GM18873 (cell line): ENCODE results near the gene TMEM30A.
A peak's percentile ranks its signal among the peaks of the same experiment; 100 is the strongest.

Source experiments
- ATAC-seq: cut with Tn5 transposase; IDR thresholded peaks from one replicate; pipeline ENCODE4 v1.9.1; 2021; ENCODE audit warnings: mild to moderate bottlenecking, moderate library complexity, moderate number of reproducible peaks; ENCODE audit not compliant: unreplicated experiment, low FRiP score

Gene TMEM30A

DNA sequence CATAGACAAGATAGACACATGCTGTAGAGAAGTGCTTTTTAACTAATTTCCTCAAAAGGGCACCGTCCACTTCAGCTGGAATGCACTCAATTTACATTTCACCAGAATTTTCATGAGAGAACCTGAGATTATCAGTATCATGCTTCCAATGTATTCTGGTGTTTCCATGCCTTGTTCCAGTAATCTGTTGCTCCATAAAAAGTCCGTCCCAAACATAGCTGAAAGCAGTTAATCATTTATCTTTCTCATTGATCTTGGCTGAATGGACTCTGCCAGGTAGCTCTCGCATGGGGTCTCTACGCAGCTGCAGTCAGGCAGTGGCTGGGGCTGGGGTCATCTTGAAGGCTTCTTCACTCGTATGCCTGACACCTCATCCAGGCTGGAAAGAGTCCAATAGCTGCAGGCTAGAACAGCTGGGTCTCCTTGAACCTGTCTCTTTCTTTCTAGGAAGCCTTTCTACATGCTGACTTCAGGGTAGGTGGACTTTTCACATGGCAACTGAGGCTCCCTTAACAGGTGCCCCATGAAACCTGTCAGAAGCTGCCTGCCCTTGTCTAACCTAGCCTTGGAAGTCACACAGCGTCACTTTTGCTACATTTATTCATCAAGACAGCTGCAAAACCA is 60.2 kb downstream of the TMEM30A start:
- ATAC-seq, result no peak

DNA sequence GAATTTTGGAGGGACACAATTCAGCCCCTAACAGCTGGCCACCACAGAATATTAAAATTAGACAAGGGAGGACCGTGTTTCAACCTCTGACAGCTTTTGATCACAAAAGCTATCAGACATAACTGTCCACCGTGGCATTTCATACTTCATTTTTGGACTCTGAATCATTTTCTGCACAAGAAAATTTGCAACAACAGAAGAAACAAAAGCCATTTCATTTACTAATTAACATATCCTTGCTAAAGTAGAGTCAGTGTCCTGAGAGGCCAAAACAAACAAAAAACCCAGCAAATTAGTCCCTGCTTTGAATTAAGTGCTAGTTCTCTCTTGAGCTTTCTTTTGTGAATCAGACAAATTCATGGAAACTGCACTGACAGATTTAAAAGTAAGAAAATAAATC is 61.2 kb downstream of the TMEM30A start:
- ATAC-seq, result no peak

DNA sequence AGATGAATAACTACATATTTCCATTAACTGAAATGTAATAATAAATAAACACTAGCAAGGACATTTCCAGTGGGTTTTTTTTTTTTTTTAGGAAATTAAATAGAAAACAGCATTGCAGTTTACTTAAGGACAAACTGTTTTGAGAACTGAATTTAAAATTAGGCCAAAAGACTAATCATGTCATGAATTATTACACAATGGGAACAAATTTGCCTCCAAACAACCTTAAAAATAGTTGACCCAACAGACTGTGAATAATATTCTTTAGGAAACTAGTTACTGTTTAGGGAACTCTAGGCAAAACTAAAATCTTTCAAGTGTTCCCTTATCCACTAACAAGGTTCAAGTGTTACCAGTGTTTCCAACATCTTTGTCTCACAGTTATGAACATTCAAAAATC is 62.3 kb downstream of the TMEM30A start:
- no peak for ATAC-seq

DNA sequence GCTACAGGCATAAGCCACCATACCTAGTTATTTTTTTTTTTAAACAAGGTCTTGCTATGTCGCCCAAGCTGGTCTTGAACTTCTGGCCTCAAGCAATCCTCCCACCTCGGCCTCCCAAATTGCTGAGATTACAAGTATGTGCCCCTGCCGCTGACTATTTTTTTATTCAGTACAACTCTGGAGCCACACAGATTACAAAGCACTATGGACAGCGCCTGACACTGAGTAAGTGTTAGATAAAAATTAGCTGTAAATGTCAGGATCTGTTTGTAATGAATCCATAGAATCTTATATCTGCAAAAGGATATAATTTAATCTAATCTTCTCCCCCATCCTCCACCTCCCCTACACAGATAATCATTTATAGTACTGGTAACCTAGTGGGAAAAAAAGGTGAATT is 63.5 kb downstream of the TMEM30A start:
- no peak for ATAC-seq

DNA sequence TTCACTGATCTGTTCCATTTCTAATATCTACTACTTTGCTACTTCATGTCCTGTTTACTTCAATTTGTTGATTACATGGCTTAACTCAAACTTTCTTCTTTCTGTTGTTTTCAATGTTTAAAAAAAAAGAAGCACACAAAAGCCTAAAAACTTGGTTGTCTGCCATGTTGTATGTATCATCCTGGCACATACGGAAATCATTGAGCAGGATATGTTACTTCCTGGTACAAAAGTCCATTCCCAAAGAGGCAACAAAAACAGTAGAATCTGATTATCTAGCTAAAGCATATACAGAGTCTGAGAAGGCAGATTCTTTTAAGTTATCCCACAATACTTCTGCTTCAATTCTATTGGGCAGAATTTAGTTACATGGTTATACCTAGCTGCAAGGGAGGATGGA is 64.2 kb downstream of the TMEM30A start:
- ATAC-seq, result no peak

DNA sequence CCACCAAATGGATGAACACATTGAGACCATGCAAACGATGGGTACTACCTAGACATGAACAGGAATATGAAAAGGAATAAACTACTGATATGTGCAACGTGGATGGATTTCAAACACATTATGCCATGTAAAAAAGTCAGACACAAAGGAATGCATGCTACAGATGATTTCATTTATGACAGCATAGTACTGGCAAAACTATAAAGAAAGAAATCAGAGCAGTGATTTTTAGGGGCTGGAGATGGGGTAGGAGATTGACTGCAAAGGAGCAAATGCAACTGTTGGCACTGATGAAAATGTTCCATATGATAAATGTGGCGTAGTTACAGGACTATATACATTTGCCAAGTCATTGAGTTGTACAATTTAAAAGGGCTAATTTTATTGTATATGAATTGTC is 65.3 kb downstream of the TMEM30A start:
- ATAC-seq, result no peak

DNA sequence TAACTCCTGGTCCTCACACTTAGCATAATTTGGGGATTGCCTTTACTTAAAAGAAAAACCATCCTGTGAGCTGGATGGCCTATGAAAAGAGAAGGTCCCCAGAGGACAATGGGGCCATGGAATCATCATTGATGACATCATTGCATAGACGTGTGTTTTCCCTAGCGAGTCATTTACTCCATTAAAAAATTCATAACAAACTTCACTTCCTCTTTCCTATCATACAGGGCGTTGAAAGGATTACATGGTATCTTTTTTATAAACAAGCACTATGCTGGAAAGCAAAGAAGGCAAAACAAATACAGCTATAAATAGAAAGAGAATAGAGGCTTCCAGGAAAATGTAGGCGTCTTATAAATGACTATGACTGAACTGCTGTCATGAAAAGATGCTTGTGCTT is 67.4 kb downstream of the TMEM30A start:
- no peak for ATAC-seq

DNA sequence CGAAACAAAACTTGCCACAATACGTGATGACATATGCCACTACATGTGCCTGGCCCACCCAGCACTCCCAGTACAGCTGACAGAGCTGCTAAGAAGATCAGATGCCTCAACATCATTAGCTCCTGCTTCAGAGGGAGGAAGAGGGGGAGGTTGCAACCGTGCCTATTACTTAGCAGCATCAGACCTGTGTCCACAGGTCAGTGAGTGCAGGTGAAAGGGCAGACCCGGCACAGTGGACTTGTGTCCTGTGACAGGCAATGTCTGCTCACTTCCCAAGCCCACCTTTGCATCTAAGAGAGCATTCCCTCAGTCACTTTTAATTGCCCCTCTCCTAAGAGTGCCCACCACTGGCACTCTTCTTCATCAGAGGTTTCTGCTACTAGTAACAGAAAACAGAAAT is 69.3 kb downstream of the TMEM30A start:
- no peak for ATAC-seq

DNA sequence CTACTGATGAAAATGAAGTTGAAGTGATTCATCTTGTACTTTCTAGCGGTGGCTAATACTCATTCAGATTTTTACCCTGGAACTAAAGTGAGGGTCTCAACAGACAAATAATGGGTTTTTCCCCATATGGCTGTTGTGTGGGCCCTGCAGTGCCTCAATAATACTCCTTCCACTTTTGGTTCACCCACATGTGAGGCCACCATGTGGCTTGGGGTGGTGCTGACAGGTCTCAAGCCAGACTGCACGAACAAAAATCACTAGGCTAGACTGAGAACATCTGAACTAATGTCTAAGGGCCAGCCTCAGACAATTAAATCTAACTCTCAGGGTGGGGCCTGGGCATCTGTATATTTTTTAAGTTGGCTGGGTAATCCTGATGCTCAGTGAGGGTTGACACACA is 70.9 kb downstream of the TMEM30A start:
- ATAC-seq, result no peak

DNA sequence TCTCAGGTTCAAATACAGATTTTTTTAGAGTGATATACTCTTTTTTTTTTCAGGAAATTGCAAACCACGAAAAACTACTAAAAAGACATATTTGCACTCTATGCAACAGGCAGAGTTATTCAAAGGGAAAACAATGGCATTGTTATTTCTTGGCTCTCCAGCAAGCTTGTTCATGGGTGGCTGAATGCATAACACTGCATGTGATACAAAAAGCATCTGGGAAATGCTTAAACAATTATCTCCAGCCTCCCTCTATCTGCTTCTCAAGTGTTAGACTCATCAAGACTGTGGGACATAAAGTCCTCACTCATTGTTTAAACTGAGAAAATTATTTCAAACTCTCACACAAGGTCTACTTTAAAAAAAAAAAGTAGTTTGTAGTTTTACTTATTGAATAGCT is 71.5 kb downstream of the TMEM30A start:
- no peak for ATAC-seq

DNA sequence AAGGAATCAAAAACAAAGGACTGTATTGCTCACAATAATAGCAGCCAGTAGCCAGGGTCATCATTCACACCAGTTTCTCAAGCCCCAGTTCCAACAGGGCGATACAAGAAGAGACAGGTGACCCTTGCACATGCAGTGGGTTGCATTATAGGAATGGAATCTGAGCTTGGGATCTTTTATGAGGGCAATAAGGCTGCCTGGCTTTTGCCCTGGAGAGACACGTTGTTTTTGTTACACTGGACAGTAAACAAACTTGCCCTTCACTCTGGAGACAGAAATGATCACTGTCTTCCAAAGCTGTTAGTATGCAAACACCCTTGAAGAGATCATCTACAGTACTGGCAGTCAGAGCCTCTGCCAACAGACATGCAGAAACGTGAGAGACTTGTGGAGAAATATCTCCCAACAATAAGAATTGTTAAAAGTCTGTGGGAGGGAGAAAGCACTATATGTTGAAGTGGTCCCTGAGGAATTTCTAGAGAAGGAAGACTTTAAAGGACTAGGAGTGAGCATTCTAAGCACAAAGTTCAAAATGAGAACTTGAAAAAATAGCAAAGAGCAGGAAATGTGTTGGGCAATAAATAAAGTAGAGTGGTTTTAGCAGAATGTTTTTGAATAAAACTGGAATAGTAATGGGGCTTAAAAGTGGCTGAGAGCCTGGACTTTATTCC is 72.5 kb downstream of the TMEM30A start:
- no peak for ATAC-seq

DNA sequence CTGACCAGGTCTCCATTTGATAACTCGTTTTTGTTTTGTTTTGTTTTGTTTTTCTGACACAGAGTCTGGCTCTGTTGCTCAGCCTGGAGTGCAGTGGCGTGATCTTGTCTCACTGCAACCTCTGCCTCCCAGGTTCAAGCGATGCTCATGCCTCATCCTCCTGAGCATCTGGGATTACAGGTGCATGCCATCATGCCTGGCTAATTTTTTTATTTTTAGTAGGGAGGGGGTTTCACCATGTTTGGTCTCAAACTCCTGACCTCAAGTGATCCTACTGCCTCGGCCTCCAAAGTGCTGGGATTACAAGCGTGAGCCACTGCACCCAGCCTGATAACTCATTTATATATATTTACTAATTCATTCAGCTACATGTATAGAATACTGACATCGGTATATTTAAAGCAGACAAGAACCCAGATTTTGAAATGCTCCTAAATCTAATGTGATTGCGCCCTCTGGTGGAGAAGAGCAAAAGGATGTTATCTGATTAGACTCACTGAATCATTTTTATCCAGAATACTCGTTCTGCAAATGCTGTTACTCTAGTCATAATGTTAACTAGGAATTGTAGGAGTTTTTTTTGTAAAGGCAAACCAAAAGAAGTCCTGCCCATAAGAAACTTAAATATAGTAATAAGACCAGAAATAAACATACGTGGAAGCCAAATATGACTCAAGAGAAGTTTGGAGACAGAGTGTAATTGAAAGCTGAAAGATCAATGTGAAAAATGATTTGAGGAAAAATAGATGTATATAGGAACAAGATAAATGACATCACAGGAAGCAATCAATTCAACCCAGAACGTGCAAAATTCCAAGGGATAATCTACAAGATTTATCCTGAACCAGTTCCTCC is 73.5 kb downstream of the TMEM30A start:
- no peak for ATAC-seq

DNA sequence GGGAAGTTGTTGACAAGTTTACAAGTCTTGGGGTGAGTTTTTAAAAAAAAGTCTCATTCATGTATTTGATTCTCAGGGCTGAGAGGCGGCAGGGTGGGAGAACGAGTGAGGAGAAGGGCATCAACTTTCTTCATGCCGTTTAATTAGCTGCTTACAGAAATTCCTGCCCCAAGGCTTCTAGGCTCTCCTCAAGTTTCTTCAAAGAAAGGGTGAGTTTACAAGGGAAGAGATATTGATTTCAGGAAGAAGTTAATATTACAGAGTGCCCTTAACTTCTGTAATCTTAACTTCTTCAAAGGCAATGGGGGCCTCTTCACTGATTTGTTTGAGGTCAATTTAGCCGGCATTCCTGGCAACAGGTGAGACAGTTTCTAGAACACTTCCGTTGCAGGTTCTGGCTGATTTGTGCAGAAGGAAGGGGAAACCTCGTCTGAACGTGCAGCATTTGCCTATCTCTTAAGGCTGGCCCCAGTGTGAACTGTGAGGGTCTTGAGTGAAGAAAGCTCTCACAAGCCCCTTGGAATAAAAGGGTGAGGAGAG is 75.3 kb downstream of the TMEM30A start:
- ATAC-seq, result no peak

DNA sequence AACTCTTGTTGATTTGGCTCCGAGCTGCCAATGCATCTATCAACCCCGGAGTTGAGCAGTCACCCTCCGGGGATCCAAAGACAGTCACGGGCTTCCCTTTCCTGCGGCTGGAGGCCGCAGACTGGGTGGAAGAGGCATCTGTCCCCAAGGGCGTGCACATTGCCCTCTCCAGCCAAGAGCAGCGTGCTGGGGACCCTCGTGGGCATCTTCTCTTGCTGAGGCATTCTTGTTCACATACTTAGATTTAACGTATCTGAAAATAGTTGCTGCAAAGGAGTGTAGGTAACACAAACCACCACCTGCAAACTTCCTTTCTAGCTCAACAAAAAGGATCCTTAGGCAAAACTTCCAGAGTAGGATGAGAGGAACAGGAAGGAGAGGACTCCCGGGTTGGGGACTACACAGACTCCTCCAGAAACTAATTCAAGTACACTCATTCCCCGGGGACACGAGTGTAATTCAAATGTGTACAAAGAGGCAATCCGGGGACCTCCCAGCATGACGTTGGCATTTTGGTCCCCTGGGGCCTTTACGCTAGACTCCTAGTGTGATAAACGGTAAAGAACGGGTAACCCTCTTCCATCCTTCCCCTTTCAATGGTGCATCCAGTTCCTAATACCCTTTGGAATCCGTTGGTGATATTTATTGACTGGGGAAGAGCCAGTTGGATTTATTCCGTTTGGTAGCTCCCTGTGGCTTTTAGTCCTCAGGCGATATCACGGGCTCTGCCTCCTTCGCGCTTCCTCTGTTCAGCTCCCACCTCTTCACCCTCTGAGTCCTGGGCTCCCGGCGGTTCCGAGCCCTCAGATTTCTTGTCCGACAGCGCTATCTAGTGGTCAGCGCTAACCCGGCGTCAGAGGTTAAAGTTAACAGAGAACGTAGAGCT is 76.1 kb downstream of the TMEM30A start:
- peak; percentile 72 for ATAC-seq

DNA sequence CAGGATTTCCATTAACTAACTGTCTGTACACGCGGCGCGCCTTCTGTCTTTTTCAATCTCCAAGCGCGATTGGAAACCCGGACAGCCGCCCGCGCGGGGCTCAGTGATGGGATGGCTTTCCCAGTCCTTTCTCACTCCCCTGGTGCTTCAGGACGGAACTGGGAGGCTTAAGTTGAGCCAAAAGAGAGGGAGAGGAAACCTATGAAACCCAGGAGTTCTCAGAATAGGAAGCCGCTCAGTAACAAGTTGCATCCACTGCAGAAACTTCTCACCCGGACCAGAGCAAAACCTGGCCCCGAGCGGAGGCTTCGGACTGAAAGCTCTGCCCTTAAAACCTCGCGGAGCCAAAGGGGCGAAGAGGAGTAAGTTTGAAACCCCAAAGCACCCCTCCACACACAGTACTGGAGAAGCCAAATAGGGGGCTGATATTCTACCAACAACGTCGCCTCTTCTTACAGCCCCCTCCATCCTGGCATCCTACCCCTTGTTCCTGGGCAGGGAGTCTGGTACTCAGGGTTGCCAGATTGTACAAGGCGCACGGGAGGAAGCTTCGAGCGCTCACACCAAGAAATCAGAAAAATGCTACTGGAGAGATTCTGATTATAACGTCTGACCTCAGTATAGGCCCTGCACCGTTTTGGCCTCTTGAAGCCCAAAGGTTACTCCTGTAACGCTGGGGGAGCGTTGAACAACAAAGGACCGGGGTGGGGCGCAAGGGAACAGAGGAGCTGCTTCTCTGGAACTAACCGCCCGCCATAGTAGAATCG is 77.8 kb downstream of the TMEM30A start:
- no peak for ATAC-seq

DNA sequence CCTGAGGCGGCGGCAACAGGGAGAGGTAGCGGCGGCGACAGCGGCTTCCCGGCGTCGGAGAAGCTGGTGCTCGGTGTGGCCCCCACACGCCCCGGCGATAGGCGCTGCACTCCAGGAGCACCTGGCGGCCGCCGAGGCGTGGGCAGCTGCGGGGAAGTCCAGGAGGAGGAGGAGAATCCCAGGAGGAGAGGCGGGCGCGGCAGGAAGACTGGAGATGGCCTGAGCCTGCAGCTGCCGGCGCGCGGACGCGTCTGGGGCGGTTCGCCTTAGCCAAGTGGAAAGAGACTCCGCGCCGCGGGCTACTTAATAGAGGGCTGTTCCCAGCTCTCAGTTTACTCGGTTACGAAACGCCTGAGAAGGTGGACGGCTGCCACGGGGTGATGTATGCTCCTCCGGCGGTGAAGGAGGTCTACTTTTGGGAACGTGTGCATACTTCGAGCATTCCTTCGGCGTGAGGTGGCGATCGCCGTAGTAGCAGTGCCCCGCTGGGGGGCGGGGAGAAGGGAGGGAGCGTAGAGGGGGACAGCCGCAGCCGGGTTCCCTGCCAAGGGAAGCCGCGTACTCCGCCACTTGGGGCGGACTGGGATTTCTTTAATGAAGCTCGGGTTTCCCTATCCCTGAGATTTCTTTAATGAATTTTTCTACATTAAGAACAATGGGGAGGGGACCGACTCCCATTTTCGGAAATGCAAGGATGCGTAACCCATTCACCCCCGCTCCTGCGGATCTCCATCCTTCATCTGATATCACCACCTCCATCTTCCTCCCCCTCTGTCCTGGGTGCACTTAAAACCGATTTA is 78.6 kb downstream of the TMEM30A start, which contains the start of gene COL12A1:
Gene COL12A1, minus strand, starts transcription at position 278 of the 800 bp plus-strand sequence. CDS start 3,261 bp downstream, outside the sequence.
- no peak for ATAC-seq

DNA sequence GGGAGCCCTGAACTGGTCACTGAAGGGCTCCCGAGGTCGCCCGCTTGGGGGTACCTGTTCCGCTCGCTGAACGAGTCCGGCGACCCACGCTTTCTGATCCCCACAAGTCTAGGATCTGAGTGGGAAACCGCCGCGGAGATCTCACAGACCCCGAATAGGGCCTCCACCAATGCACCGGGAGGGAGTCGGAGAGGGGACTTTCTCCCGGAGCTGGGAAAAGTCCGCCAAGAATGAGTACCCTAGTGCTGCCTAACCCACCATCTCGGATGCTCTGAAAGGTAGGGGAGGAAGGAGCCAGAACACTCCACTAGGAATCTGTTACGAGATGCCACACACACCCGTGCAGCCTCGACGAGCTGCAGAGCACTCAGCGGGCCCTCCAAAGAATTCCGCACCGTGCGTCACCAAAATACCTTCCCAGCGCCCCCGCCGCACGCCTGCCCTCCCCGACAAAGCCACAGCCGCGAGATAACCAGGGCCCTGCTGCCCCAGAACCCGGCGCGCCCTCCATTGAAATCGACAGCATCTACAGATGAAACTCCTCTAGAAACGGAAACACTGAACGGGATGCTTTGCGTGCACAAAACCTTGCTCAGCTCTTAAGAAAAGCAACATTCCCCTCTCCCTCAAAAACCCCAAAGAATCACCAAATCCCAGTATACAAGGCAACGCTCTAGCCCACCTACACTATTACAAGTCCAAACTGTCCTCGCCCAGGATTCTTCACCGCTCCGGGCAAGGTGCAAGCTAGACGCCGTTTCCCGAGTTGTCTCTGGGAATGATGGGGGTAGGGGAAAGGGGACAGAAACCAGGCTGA is 79.4 kb downstream of the TMEM30A start:
- ATAC-seq, result no peak
